Natural killer cell (primary cell): ENCODE measurements around the gene DHX34. TPM values are rescaled to one million over a fixed set of nuclear protein-coding genes. Genes with fewer than 3 reads are reported as not detected.

Source experiments
- ATAC-seq, 3 donors: fragments of 150-1000 bp in 2 of 3; fragments of 200-7000 bp in 1 of 3; cut with Tn5 transposase; 1 replicate in 1 of 3; 2 replicates in 2 of 3; pipeline ENCODE4 v1.10.0; 2021; ENCODE audit warnings: mild to moderate bottlenecking in 2 of 3, moderate library complexity in 2 of 3
- DNase-seq, 2 donors: peaks; one replicate each; pipeline versions ENCODE4 v3.0.0 to v3.0.0-alpha.2; 2013 to 2021; ENCODE audit warnings: mixed read lengths in 1 of 2
- H3K27ac ChIP-seq: one replicate; pipeline ENCODE4 v1.5.1; 2013; ENCODE audit warnings: mild to moderate bottlenecking, low read length
- H3K27me3 ChIP-seq: one replicate; pipeline ENCODE4 v1.6.1; 2013; ENCODE audit warnings: low read length; ENCODE audit not compliant: control insufficient read depth, insufficient read depth
- H3K36me3 ChIP-seq: one replicate; pipeline ENCODE4 v1.6.1; 2013; ENCODE audit warnings: low read length; ENCODE audit not compliant: control insufficient read depth, insufficient read depth
- H3K4me1 ChIP-seq: one replicate; pipeline ENCODE4 v1.6.1; 2013; ENCODE audit warnings: low read length; ENCODE audit not compliant: control insufficient read depth, insufficient read depth
- H3K4me3 ChIP-seq: one replicate; pipeline ENCODE4 v1.5.1; 2013; ENCODE audit warnings: low read length
- H3K9me3 ChIP-seq: one replicate; pipeline ENCODE4 v1.6.1; 2013; ENCODE audit warnings: low read length; ENCODE audit not compliant: control insufficient read depth, insufficient read depth
- H3K27ac Mint-ChIP-seq, 2 donors: one replicate each; pipeline ENCODE4 v1.8.0; 2022; ENCODE audit warnings: mild to moderate bottlenecking in 2 of 2, mixed read lengths in 2 of 2, moderate library complexity in 1 of 2
- H3K27me3 Mint-ChIP-seq, 2 donors: one replicate each; pipeline ENCODE4 v1.8.0; 2022; ENCODE audit warnings: low read depth in 2 of 2, mixed read lengths in 2 of 2
- H3K36me3 Mint-ChIP-seq: one replicate; pipeline ENCODE4 v1.8.0; 2022; ENCODE audit warnings: mixed read lengths
- H3K4me1 Mint-ChIP-seq, 2 donors: one replicate each; pipeline ENCODE4 v1.8.0; 2022; ENCODE audit warnings: mixed read lengths in 2 of 2
- H3K4me3 Mint-ChIP-seq: one replicate; pipeline ENCODE4 v1.8.0; 2022; ENCODE audit warnings: mild to moderate bottlenecking, moderate library complexity, mixed read lengths
- H3K9me3 Mint-ChIP-seq, 2 donors: one replicate each; pipeline ENCODE4 v1.8.0; 2022; ENCODE audit warnings: mixed read lengths in 2 of 2
- CTCF ChIP-seq: fragments of 200-600 bp; IDR thresholded peaks from one replicate; pipeline ENCODE4 v1.8.0; 2022; ENCODE audit warnings: antibody characterized with exemption
- WGBS: methylation state at CpG from one replicate; pipeline ENCODE4 v1.1.7; 2013; ENCODE audit warnings: missing lambda C conversion rate; ENCODE audit not compliant: insufficient coverage; 5-methylcytosine and 5-hydroxymethylcytosine counted together
- intact Hi-C: fragments of 100-400 bp; cut with micrococcal nuclease; formaldehyde crosslinking; loops from one replicate; pipeline ENCODE4 v1.14.2; 2022
- total RNA-seq, 4 donors: library from RNA; stranded (reverse); fragments of 120-200 nt in 1 of 4; gene quantifications; one replicate each; pipeline versions ENCODE4 v1.2.3 to v1.2.4, GENCODE V29; 2013 to 2022

The DHX34 gene
- total RNA-seq, 3 donors from 2014 or later (not counting 1 experiment from before 2014, with no cell fraction given): 19.8 to 25.9 (median 20.0) TPM

- Histone ChIP-seq H3K4me3 (no peak within 1 kb of the TSS), H3K27me3 (peaks cover 64% of the 10 kb centered on the region), H3K4me1 (peaks cover 11% of the 10 kb centered on the region), H3K9me3 (no peaks in the 10 kb centered on the region), H3K27ac (no peak within 1 kb of the TSS), H3K36me3 (no peaks in the 10 kb centered on the region)
- peak in 2 of 3 donors; percentile 6 to 29 for ATAC-seq
- no peak for TF ChIP-seq CTCF
- WGBS: 2% methylated on average over 56 of the region's 70 CpGs
- Mint-ChIP-seq H3K9me3 (peaks cover 0 to 3% of the 10 kb centered on the region in 2 donors), H3K4me1 (peaks cover 9 to 57% of the 10 kb centered on the region in 2 donors), H3K27me3 (peaks cover 68 to 75% of the 10 kb centered on the region in 2 donors), H3K27ac (peak within 1 kb of the TSS in 1 of 2 donors; percentile 13), H3K4me3 (peak within 1 kb of the TSS; percentile 45), H3K36me3 (no peaks in the 10 kb centered on the region)
- intact Hi-C loops: no loop called here
- peak in 1 of 2 donors; percentile 24 for DNase-seq
Measured at GRCh38 chr19:47419030-47419783, 70.1 kb downstream of the DHX34 start, which contains the start of gene MEIS3. Gene MEIS3, minus strand, starts transcription at chr19:47419527. Its CDS starts 446 bp downstream, at chr19:47419081.

GRCh38 chr19:47419789-47420188 lies 70.7 kb downstream of the DHX34 start:
- ATAC-seq: no peak
- no peaks in the 10 kb centered on the region for H3K36me3 ChIP-seq
- H3K27me3 Mint-ChIP-seq: peaks cover 70 to 77% of the 10 kb centered on the region in 2 donors
- no peak overlapping the region for H3K4me3 Mint-ChIP-seq
- no peak for DNase-seq
- no peak overlapping the region for H3K27ac Mint-ChIP-seq
- H3K4me3 ChIP-seq: no peak overlapping the region
- TF ChIP-seq CTCF: no peak
- H3K27me3 ChIP-seq: peaks cover 64% of the 10 kb centered on the region
- intact Hi-C loops: no loop called here
- peaks cover 0 to 3% of the 10 kb centered on the region in 2 donors for H3K9me3 Mint-ChIP-seq
- no peaks in the 10 kb centered on the region for H3K9me3 ChIP-seq
- 7% methylated on average over 17 of the region's 19 CpGs for WGBS
- peaks cover 9 to 57% of the 10 kb centered on the region in 2 donors for H3K4me1 Mint-ChIP-seq
- no peak overlapping the region for H3K27ac ChIP-seq
- H3K4me1 ChIP-seq: peaks cover 11% of the 10 kb centered on the region
- no peaks in the 10 kb centered on the region for H3K36me3 Mint-ChIP-seq

GRCh38 chr19:47421244-47421786 lies 72.2 kb downstream of the DHX34 start:
- intact Hi-C loops: no loop called here
- Mint-ChIP-seq H3K27ac (peak overlapping the region; percentile 13 to 27), H3K4me1 (peaks cover 9 to 56% of the 10 kb centered on the region in 2 donors), H3K4me3 (peak overlapping the region; percentile 33), H3K36me3 (no peaks in the 10 kb centered on the region), H3K27me3 (peaks cover 65 to 66% of the 10 kb centered on the region in 2 donors), H3K9me3 (peaks cover 0 to 3% of the 10 kb centered on the region in 2 donors)
- no peaks in the 10 kb centered on the region for H3K36me3 ChIP-seq
- no peak overlapping the region for H3K4me3 ChIP-seq
- DNase-seq (no peak), ATAC-seq (no peak)
- H3K9me3 ChIP-seq: no peaks in the 10 kb centered on the region
- peaks cover 11% of the 10 kb centered on the region for H3K4me1 ChIP-seq
- 9% methylated on average over 16 of the region's 16 CpGs for WGBS
- H3K27me3 ChIP-seq: peaks cover 61% of the 10 kb centered on the region
- no peak for TF ChIP-seq CTCF
- no peak overlapping the region for H3K27ac ChIP-seq
